Endothelial cell of umbilical vein (primary cell): Measurements from ENCODE around the gene FRZB.

Source experiments
- CTCF ChIP-seq, 2 donors: IDR thresholded peaks; 1 replicate in 1 of 2; 2 replicates in 1 of 2; pipeline ENCODE4 v1.5.1; 2011; ENCODE audit warnings: low read length in 2 of 2, mild to moderate bottlenecking in 2 of 2, moderate library complexity in 2 of 2, control low read depth in 1 of 2, inconsistent platforms in 1 of 2, low read depth in 1 of 2; ENCODE audit not compliant: insufficient read depth in 1 of 2; ENCODE audit errors: extremely low read depth in 1 of 2
- EZH2 ChIP-seq: IDR thresholded peaks from 2 replicates; pipeline ENCODE4 v1.6.1; 2012; ENCODE audit warnings: borderline replicate concordance, low read depth, mild to moderate bottlenecking, moderate library complexity, low read length, inconsistent platforms; ENCODE audit not compliant: severe bottlenecking
- GATA2 ChIP-seq: IDR thresholded peaks from 2 replicates; pipeline ENCODE4 v1.7.0; 2011; ENCODE audit warnings: low read depth, mild to moderate bottlenecking, moderate library complexity, mixed read lengths, low read length; ENCODE audit not compliant: insufficient read length, insufficient read depth
- POLR2A ChIP-seq: IDR thresholded peaks from 2 replicates; pipeline ENCODE4 v1.6.1; 2012; ENCODE audit warnings: low read depth, mild to moderate bottlenecking, control low read depth, low read length
- POLR2AphosphoS5 ChIP-seq: IDR thresholded peaks from 2 replicates; pipeline ENCODE4 v1.6.1; 2012; ENCODE audit warnings: low read depth, mild to moderate bottlenecking, control low read depth, low read length, moderate library complexity; ENCODE audit not compliant: insufficient read depth
- TF ChIP-seq, protein P1 (sequence below): IDR thresholded peaks from 2 replicates; pipeline ENCODE4 v1.6.1; 2011; ENCODE audit not compliant: insufficient read depth, insufficient read length

DNA sequence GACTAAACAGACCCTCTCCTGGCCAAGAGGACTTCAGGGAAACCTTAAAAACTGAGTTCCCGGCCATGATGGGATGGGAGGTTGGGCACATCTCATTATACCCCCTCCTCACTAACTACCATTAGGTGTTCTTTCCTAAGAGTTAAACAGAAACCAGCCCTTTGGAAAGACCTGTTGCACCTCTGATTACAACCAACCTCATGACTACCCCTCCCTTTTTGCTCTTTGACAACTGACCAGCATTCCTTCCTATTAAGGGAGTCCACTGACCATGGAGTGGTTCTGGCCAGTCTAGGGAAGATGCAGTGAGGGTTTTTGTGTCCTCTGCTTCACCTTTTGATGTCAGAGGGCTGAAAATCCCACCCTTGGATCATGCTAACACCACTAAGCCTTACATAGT is 44.5 kb upstream of the FRZB start:
- no peak for TF ChIP-seq POLR2A
- no peak for TF ChIP-seq CTCF (IDR thresholded peaks at IDR 0.05; ENCODE audit: extremely low read depth in 1 of 2, insufficient read depth in 1 of 2, low read depth in 1 of 2, low read length in 2 of 2)
- no peak for TF ChIP-seq EZH2
- no peak for TF ChIP-seq POLR2AphosphoS5
- TF ChIP-seq GATA2 = no peak
- TF ChIP-seq, protein P1, sequence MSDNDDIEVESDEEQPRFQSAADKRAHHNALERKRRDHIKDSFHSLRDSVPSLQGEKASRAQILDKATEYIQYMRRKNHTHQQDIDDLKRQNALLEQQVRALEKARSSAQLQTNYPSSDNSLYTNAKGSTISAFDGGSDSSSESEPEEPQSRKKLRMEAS = no peak
